ENCODE measurements around the gene WNT2B.

The WNT2B gene

DNA sequence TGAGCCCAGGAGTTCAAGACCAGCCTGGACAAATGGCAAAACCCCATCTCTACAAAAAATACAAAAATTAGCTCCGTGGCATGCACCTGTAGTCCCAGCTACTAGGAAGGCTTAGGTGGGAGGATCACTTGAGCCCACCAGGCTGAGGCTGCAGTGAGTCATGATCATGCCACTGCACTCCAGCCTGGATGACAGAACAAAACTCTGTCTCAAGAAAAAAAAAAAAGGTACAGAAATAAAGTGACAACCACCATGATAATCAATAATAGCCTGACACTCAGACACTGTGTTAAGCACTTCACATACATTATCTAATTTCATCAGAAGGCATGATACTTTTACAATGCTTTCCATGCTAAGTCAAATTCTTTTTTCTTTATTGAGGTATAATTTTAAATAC, 57.0 kb downstream of the WNT2B start:
- DNase-seq (ENCODE audit: low read depth in 2 of 3, low spot score in 1 of 3): no peak

DNA sequence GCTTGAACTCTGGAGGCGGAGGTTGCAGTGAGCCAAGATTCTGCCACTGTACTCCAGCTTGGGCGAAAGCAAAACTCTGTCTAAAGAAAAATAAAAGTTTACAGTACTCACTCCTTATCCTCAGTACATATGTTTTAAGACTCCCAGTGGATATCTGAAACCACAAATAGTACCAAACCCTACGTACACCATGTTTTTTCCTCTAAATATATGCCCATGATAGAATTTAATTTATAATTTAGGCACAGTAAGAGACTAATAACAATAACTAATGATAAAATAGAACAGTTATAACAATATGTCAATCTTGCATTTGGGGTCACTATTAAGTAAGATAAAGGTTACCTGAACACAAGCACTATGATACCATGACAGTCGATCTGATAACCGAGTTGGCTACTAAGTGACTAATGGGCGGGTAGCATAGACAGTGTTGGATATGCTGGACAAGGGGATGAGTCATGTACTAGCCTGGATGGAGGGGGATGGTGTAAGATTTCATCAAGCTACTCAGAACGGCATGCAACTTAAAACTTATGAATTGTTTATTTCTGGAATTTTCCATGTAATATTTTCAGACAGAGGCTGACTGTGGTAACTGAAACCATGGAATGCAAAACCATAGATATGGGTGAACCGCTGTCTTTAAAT, 66.5 kb downstream of the WNT2B start:
- no peak for DNase-seq (ENCODE audit: low read depth in 2 of 3, low spot score in 1 of 3)

DNA sequence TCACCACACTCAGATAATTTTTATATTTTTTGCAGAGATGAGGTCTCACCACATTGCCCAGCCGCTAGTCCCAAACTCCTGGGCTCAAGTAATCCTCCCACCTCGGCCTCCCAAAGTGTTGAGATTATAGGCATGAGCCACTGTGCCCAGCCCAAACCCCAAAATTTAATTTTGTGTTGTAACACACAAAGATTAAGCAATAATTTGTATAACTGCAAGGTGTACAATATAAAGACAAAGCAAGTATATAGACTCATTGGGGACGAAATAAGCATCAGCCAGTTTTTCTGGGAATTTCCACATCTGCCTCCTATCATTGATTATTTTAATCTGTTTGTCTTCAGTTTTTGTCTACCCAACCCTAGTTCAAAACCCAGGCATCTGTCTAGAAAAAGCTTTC, 67.5 kb downstream of the WNT2B start:
- DNase-seq (ENCODE audit: low read depth in 2 of 3, low spot score in 1 of 3): no peak

Measured in stimulated activated CD4-positive, alpha-beta T cell treated with anti-CD3 and anti-CD28 coated beads, Interleukin-12 subunit alpha, Interleukin-12 subunit beta, amount 100 ng/mL, for 48 hours (primary cell).